Karpas-422 (cell line): Measurements from ENCODE around the gene MKNK1. TPM values are rescaled to one million over a fixed set of nuclear protein-coding genes. Genes with fewer than 3 reads are reported as not detected.

ENCODE experiments used
- DNase-seq: peaks from one replicate; pipeline ENCODE4 v3.0.0-alpha.2; 2015
- H2AFZ ChIP-seq: fragments of 200-600 bp; sonication (generic); 2 replicates; pipeline ENCODE4 v1.6.1; 2014; ENCODE audit warnings: antibody characterized with exemption, low read length, mixed read lengths
- H3K27ac ChIP-seq: fragments of 200-600 bp; sonication (generic); 2 replicates; pipeline ENCODE4 v1.5.1; 2014; ENCODE audit warnings: mild to moderate bottlenecking, low read length, moderate library complexity
- H3K27me3 ChIP-seq: fragments of 200-600 bp; sonication (generic); 2 replicates; pipeline ENCODE4 v1.6.1; 2014; ENCODE audit warnings: low read length, mixed read lengths
- H3K36me3 ChIP-seq: fragments of 200-600 bp; sonication (generic); 2 replicates; pipeline ENCODE4 v1.6.1; 2014; ENCODE audit warnings: low read length, mixed read lengths; ENCODE audit not compliant: insufficient read depth
- H3K4me1 ChIP-seq: fragments of 200-600 bp; sonication (generic); 2 replicates; pipeline ENCODE4 v1.6.1; 2014; ENCODE audit warnings: mild to moderate bottlenecking, low read length, mixed read lengths
- H3K4me2 ChIP-seq: fragments of 200-600 bp; sonication (generic); 2 replicates; pipeline ENCODE4 v1.6.1; 2014; ENCODE audit warnings: low read length, low read depth, mild to moderate bottlenecking; ENCODE audit not compliant: poor library complexity, severe bottlenecking
- H3K4me3 ChIP-seq: fragments of 200-600 bp; sonication (generic); 2 replicates; pipeline ENCODE4 v1.5.1; 2014; ENCODE audit warnings: mild to moderate bottlenecking, antibody characterized with exemption, low read length, mixed read lengths
- H3K79me2 ChIP-seq: fragments of 200-600 bp; sonication (generic); 2 replicates; pipeline ENCODE4 v1.6.1; 2014; ENCODE audit warnings: mild to moderate bottlenecking, low read length, mixed read lengths
- H3K9ac ChIP-seq: fragments of 200-600 bp; sonication (generic); 2 replicates; pipeline ENCODE4 v1.6.0; 2014; ENCODE audit warnings: low read length
- H3K9me2 ChIP-seq: fragments of 200-600 bp; sonication (generic), shearing (Covaris generic); replicated peaks from 2 replicates; pipeline ENCODE4 v1.6.0; 2014; ENCODE audit warnings: mild to moderate bottlenecking, low read length, moderate library complexity; ENCODE audit not compliant: insufficient read depth
- H3K9me3 ChIP-seq: fragments of 300-700, 200-600 bp; sonication (generic); 2 replicates; pipeline ENCODE4 v1.6.1; 2014; ENCODE audit warnings: low read length, mixed read lengths
- H4K20me1 ChIP-seq: fragments of 200-600 bp; sonication (generic); 2 replicates; pipeline ENCODE4 v1.6.1; 2014; ENCODE audit warnings: mild to moderate bottlenecking, antibody characterized with exemption, low read length, low read depth; ENCODE audit not compliant: insufficient read depth
- total RNA-seq: library from RNA; depleted of rRNA; stranded (reverse); fragments of >200 nt; shearing (Covaris generic); gene quantifications from 2 replicates; pipeline ENCODE4 v1.2.3, GENCODE V29; 2014; ENCODE audit warnings: low replicate concordance

Gene MKNK1
- total RNA-seq, 1 experiment from 2014 or later: 14.0 TPM

- H4K20me1 ChIP-seq: no peaks in the 10 kb centered on the region
- H3K9ac ChIP-seq: no peak within 1 kb of the TSS
- no peaks in the 10 kb centered on the region for H3K27me3 ChIP-seq
These were observed 52.4 kb downstream of the MKNK1 start, which contains the start of gene KNCN for GRCh38 chr1:46551597-46552095. TSS of gene KNCN (minus strand) at chr1:46551647. CDS start at chr1:46551215, 432 bp downstream.

GRCh38 chr1:46550751-46551231, 53.3 kb downstream of the MKNK1 start:
- H3K9ac ChIP-seq: no peak overlapping the region
- no peaks in the 10 kb centered on the region for H3K9me2 ChIP-seq
- no peak for DNase-seq
- H3K36me3 ChIP-seq: no peaks in the 10 kb centered on the region
- no peak overlapping the region for H3K27ac ChIP-seq
- no peak overlapping the region for H3K4me2 ChIP-seq
- no peaks in the 10 kb centered on the region for H4K20me1 ChIP-seq
- peaks cover 3% of the 10 kb centered on the region for H3K4me1 ChIP-seq
- H3K79me2 ChIP-seq: no peaks in the 10 kb centered on the region
- no peak overlapping the region for H2AFZ ChIP-seq
- no peak overlapping the region for H3K4me3 ChIP-seq
- no peaks in the 10 kb centered on the region for H3K9me3 ChIP-seq
- no peaks in the 10 kb centered on the region for H3K27me3 ChIP-seq

More at GRCh38 chr1:46551597-46552095, 52.4 kb downstream of the MKNK1 start, which contains the start of gene KNCN:
- H3K27ac ChIP-seq: no peak within 1 kb of the TSS
- no peak within 1 kb of the TSS for H3K4me2 ChIP-seq
- no peak within 1 kb of the TSS for H3K4me3 ChIP-seq
- peaks cover 3% of the 10 kb centered on the region for H3K4me1 ChIP-seq
- no peak for DNase-seq
- no peaks in the 10 kb centered on the region for H3K79me2 ChIP-seq
- H3K9me2 ChIP-seq: no peaks in the 10 kb centered on the region
- no peaks in the 10 kb centered on the region for H3K36me3 ChIP-seq
- no peaks in the 10 kb centered on the region for H3K9me3 ChIP-seq
- H2AFZ ChIP-seq: no peak within 1 kb of the TSS

GRCh38 chr1:46549697-46550681, 54.1 kb downstream of the MKNK1 start:
- peak; percentile 75 for DNase-seq
- H3K79me2 ChIP-seq: no peaks in the 10 kb centered on the region
- H4K20me1 ChIP-seq: no peaks in the 10 kb centered on the region
- no peak overlapping the region for H3K4me2 ChIP-seq
- no peak overlapping the region for H2AFZ ChIP-seq
- no peaks in the 10 kb centered on the region for H3K9me2 ChIP-seq
- H3K9ac ChIP-seq: no peak overlapping the region
- H3K9me3 ChIP-seq: no peaks in the 10 kb centered on the region
- H3K4me1 ChIP-seq: peaks cover 3% of the 10 kb centered on the region
- no peak overlapping the region for H3K27ac ChIP-seq
- no peak overlapping the region for H3K4me3 ChIP-seq
- no peaks in the 10 kb centered on the region for H3K27me3 ChIP-seq
- no peaks in the 10 kb centered on the region for H3K36me3 ChIP-seq

- H3K36me3 ChIP-seq: no peaks in the 10 kb centered on the region
- H3K9me2 ChIP-seq: no peaks in the 10 kb centered on the region
- no peak overlapping the region for H3K27ac ChIP-seq
- no peaks in the 10 kb centered on the region for H3K9me3 ChIP-seq
- peaks cover 3% of the 10 kb centered on the region for H3K4me1 ChIP-seq
- no peak overlapping the region for H2AFZ ChIP-seq
- peak; percentile 80 for DNase-seq
- peak overlapping the region; percentile 28 for H3K4me2 ChIP-seq
- H3K79me2 ChIP-seq: no peaks in the 10 kb centered on the region
- H4K20me1 ChIP-seq: no peaks in the 10 kb centered on the region
- no peak overlapping the region for H3K4me3 ChIP-seq
- H3K27me3 ChIP-seq: no peaks in the 10 kb centered on the region
- H3K9ac ChIP-seq: 0 out of 2 replicates have a peak overlapping the region, but pooled peaks have one; percentile 20
These were observed 56.3 kb downstream of the MKNK1 start for GRCh38 chr1:46547481-46548383.

- H3K4me1 ChIP-seq: peaks cover 3% of the 10 kb centered on the region
- no peak overlapping the region for H2AFZ ChIP-seq
- H3K9me2 ChIP-seq: no peaks in the 10 kb centered on the region
- no peaks in the 10 kb centered on the region for H3K9me3 ChIP-seq
- H3K36me3 ChIP-seq: no peaks in the 10 kb centered on the region
- no peak for DNase-seq
- H4K20me1 ChIP-seq: no peaks in the 10 kb centered on the region
- H3K27ac ChIP-seq: no peak overlapping the region
- H3K9ac ChIP-seq: no peak overlapping the region
- no peaks in the 10 kb centered on the region for H3K27me3 ChIP-seq
- no peaks in the 10 kb centered on the region for H3K79me2 ChIP-seq
- no peak overlapping the region for H3K4me3 ChIP-seq
- no peak overlapping the region for H3K4me2 ChIP-seq
These were observed 57.9 kb downstream of the MKNK1 start for GRCh38 chr1:46546210-46546609.

- Histone ChIP-seq H3K27me3 (no peaks in the 10 kb centered on the region), H3K36me3 (no peaks in the 10 kb centered on the region), H3K4me1 (peaks cover 3% of the 10 kb centered on the region), H3K4me2 (no peak overlapping the region), H2AFZ (no peak overlapping the region), H3K9me3 (no peaks in the 10 kb centered on the region), H3K79me2 (no peaks in the 10 kb centered on the region), H4K20me1 (no peaks in the 10 kb centered on the region), H3K9ac (no peak overlapping the region), H3K4me3 (no peak overlapping the region), H3K27ac (no peak overlapping the region), H3K9me2 (no peaks in the 10 kb centered on the region)
- DNase-seq: no peak
These were observed 58.3 kb downstream of the MKNK1 start for GRCh38 chr1:46545784-46546183.

- Histone ChIP-seq H4K20me1 (no peaks in the 10 kb centered on the region), H3K27ac (no peak overlapping the region), H2AFZ (no peak overlapping the region), H3K27me3 (no peaks in the 10 kb centered on the region), H3K36me3 (no peaks in the 10 kb centered on the region), H3K79me2 (no peaks in the 10 kb centered on the region), H3K4me1 (peaks cover under 1% of the 10 kb centered on the region), H3K9ac (no peak overlapping the region), H3K9me3 (no peaks in the 10 kb centered on the region), H3K9me2 (no peaks in the 10 kb centered on the region), H3K4me2 (no peak overlapping the region), H3K4me3 (no peak overlapping the region)
- no peak for DNase-seq
These were observed 59.4 kb downstream of the MKNK1 start for GRCh38 chr1:46544561-46545240.
